ENCODE results near the gene MOB3A.

DNA sequence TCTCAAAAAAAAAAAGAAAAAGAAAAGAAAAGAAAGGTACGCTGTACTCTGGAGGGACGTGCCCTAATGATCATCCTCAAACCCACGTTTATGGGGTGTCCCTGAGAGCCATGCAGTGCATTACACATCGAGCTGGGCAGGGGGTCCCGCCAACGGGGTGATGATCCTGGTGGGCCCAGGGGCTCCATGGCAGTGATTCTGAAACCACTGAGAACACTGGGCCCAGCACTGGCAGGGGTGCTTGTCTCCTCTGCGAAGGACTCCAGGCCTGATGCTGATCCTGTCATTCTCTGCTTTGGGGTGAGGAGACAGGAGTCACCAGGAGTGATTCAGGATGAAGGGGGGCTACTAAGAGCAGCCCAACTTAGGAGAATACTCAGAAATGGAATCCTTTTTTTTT, 18.7 kb downstream of the MOB3A start:
- TF ChIP-seq CTCF (IDR thresholded peaks at IDR 0.05; ENCODE audit: low read depth, low read length) (no peak), MYC (IDR thresholded peaks at IDR 0.05; ENCODE audit: low read depth, low read length) (no peak), POLR2A (IDR thresholded peaks at IDR 0.05; ENCODE audit: extremely low read depth, insufficient read length) (no peak)

Data from NB4 (cell line).